ENCODE measurements around the gene NUFIP2.
"Not testable (repeated sequence)": the region's sequence is repeated elsewhere in the genome, so short reads cannot be mapped to it uniquely, and the experiment has no call there.

NUFIP2 gene

GRCh38 chr17:29238133-29238850 lies 55.7 kb downstream of the NUFIP2 start:
- DNase-seq, result no peak

- DNase-seq, result no peak
Measured at GRCh38 chr17:29237476-29238132, 56.3 kb downstream of the NUFIP2 start.

GRCh38 chr17:29235904-29236303 lies 58.0 kb downstream of the NUFIP2 start:
- no peak for DNase-seq

GRCh38 chr17:29234972-29235371 lies 59.0 kb downstream of the NUFIP2 start:
- not testable (repeated sequence) for DNase-seq

GRCh38 chr17:29233301-29233700 lies 60.6 kb downstream of the NUFIP2 start:
- DNase-seq, result no peak

- DNase-seq, result no peak
Measured at GRCh38 chr17:29225396-29225795, 68.6 kb downstream of the NUFIP2 start.

GRCh38 chr17:29221338-29221737 lies 72.6 kb downstream of the NUFIP2 start:
- DNase-seq, result not testable (repeated sequence)

GRCh38 chr17:29219378-29220047 lies 74.4 kb downstream of the NUFIP2 start:
- DNase-seq, result peak; percentile 64

- DNase-seq, result no peak
Measured at GRCh38 chr17:29216856-29217255, 77.1 kb downstream of the NUFIP2 start.

- no peak for DNase-seq
Measured at GRCh38 chr17:29216181-29216580, 77.8 kb downstream of the NUFIP2 start.

GRCh38 chr17:29215717-29216116 lies 78.2 kb downstream of the NUFIP2 start:
- DNase-seq, result no peak

GRCh38 chr17:29215174-29215573 lies 78.8 kb downstream of the NUFIP2 start:
- DNase-seq, result no peak

- DNase-seq, result no peak
Measured at GRCh38 chr17:29214215-29215146, 79.5 kb downstream of the NUFIP2 start.

- DNase-seq, result no peak
Measured at GRCh38 chr17:29212681-29213121, 81.2 kb downstream of the NUFIP2 start.

GRCh38 chr17:29212094-29212631 lies 81.8 kb downstream of the NUFIP2 start:
- DNase-seq, result no peak

GRCh38 chr17:29210879-29211278 lies 83.1 kb downstream of the NUFIP2 start:
- no peak for DNase-seq

GRCh38 chr17:29209073-29209472 lies 84.9 kb downstream of the NUFIP2 start:
- no peak for DNase-seq

- DNase-seq, result no peak
Measured at GRCh38 chr17:29207975-29208374, 86.0 kb downstream of the NUFIP2 start.

Data from right kidney (tissue), 1 donor.